K562 (cell line): Measurements from ENCODE around the gene ORC3. TPM values are rescaled to one million over a fixed set of nuclear protein-coding genes. Genes with fewer than 3 reads are reported as not detected.
A peak's percentile ranks its signal among the peaks of the same experiment; 100 is the strongest.

ENCODE experiments used
- ATAC-seq: fragments of 200-7000 bp; cut with Tn5 transposase; 3 replicates; pipeline ENCODE4 v1.9.1; 2020; ENCODE audit warnings: moderate library complexity
- BruUV-seq: library from RNA; stranded (reverse); fragments of 400-500 nt; replicated peaks from 2 replicates; lab custom pipeline; 2021; lab: Mats Ljungman, UMichigan
- CTCF ChIA-PET: fragments of 300-600 bp; formaldehyde crosslinking; extraction: SDS; loops from one replicate; lab custom pipeline; 2021; ENCODE audit warnings: low intra/inter-chr PET ratio; lab: Yijun Ruan, JAX
- POLR2A ChIA-PET: fragments of 300-600, 350-650 bp; sonication (Branson Sonifier 250); formaldehyde crosslinking; extraction: SDS; loops from one replicate; lab custom pipeline; 2021; ENCODE audit warnings: antibody characterized with exemption, inconsistent platforms; lab: Yijun Ruan, JAX
- DNase-seq, 4 experiments: peaks; one replicate each; pipeline versions ENCODE4 v3.0.0 to v3.0.0-alpha.2; 2011 to 2018; ENCODE audit warnings: low spot score in 3 of 4, mixed read lengths in 3 of 4; ENCODE audit errors: extremely low read depth in 1 of 4
- FAIRE-seq: peaks from 2 replicates; lab custom pipeline; 2011; peaks lifted over from hg19 to GRCh38; lab: Jason Lieb, UNC
- H2AFZ ChIP-seq: 2 replicates; pipeline ENCODE4 v1.6.0; 2011; ENCODE audit warnings: low read depth, low read length, control low read depth, inconsistent platforms
- H3K27ac ChIP-seq: fragments of 200-600 bp; 3 replicates; pipeline ENCODE4 v1.8.0; 2011; ENCODE audit warnings: low read depth, mild to moderate bottlenecking, control low read depth, inconsistent platforms, low read length, moderate library complexity, mixed read lengths; ENCODE audit errors: extremely low read depth
- H3K27me3 ChIP-seq, 2 experiments: fragments of 300-600 bp in 1 of 2; 2 replicates in 1 of 2; 3 replicates in 1 of 2; pipeline versions ENCODE4 v1.6.0 to v1.8.0; 2011; ENCODE audit warnings: inconsistent platforms in 2 of 2, low read length in 2 of 2, mild to moderate bottlenecking in 1 of 2, mixed read lengths in 1 of 2, moderate library complexity in 1 of 2; ENCODE audit not compliant: control insufficient read depth in 2 of 2, insufficient read depth in 2 of 2
- H3K36me3 ChIP-seq: fragments of 300-600 bp; 3 replicates; pipeline ENCODE4 v1.8.0; 2011; ENCODE audit warnings: mild to moderate bottlenecking, low read length, inconsistent platforms; ENCODE audit not compliant: control insufficient read depth, insufficient read depth
- H3K4me1 ChIP-seq, 2 experiments: fragments of 200-600 bp in 1 of 2; replicated peaks in 1 of 2; 2 replicates in 1 of 2; 3 replicates in 1 of 2; pipeline versions ENCODE4 v1.5.1 to v1.8.0; 2011; ENCODE audit warnings: inconsistent platforms in 2 of 2, low read length in 2 of 2, mild to moderate bottlenecking in 1 of 2, mixed read lengths in 1 of 2, moderate library complexity in 1 of 2; ENCODE audit not compliant: control insufficient read depth in 2 of 2, insufficient read depth in 2 of 2
- H3K4me2 ChIP-seq: 2 replicates; pipeline ENCODE4 v1.6.1; 2011; ENCODE audit warnings: low read length, control low read depth, inconsistent platforms, mixed read lengths; ENCODE audit not compliant: insufficient read depth
- H3K4me3 ChIP-seq: fragments of 200-600 bp; sonication (generic), shearing (Covaris generic); 2 replicates; pipeline ENCODE4 v1.5.1; 2016; ENCODE audit warnings: control low read depth, inconsistent platforms
- H3K79me2 ChIP-seq: fragments of 200-600 bp; 3 replicates; pipeline ENCODE4 v1.8.0; 2011; ENCODE audit warnings: low read length, inconsistent platforms; ENCODE audit not compliant: control insufficient read depth, insufficient read depth
- H3K9ac ChIP-seq, 2 experiments: 2 replicates each; pipeline versions ENCODE4 v1.6.0 to v1.6.1; 2011; ENCODE audit warnings: low read depth in 2 of 2, low read length in 2 of 2, control low read depth in 1 of 2, inconsistent platforms in 1 of 2, mild to moderate bottlenecking in 1 of 2, mixed read lengths in 1 of 2; ENCODE audit not compliant: insufficient read depth in 1 of 2
- H3K9me1 ChIP-seq: one replicate; pipeline ENCODE4 v1.6.0; 2011; ENCODE audit warnings: inconsistent platforms, mild to moderate bottlenecking, low read length, moderate library complexity; ENCODE audit not compliant: control insufficient read depth, insufficient read depth
- H3K9me3 ChIP-seq: replicated peaks from 2 replicates; pipeline ENCODE4 v1.5.1; 2011; ENCODE audit warnings: low read depth, low read length, inconsistent platforms; ENCODE audit not compliant: control insufficient read depth, insufficient read depth
- H4K20me1 ChIP-seq: replicated peaks from 2 replicates; pipeline ENCODE4 v1.6.1; 2011; ENCODE audit warnings: low read length, inconsistent platforms, mixed read lengths; ENCODE audit not compliant: control insufficient read depth, insufficient read depth
- KLF13 ChIP-seq: fragments of 450-650 bp; IDR thresholded peaks from 2 replicates; pipeline ENCODE4 v1.6.1; 2016; ENCODE audit warnings: missing genetic modification characterization, low read depth, mild to moderate bottlenecking, missing compliant biosample characterization, moderate library complexity, borderline replicate concordance
- NFIC ChIP-seq: fragments of 450-650 bp; IDR thresholded peaks from 2 replicates; pipeline ENCODE4 v1.6.1; 2017; ENCODE audit warnings: mild to moderate bottlenecking, inconsistent platforms
- WGBS: fragments of 100-300 bp; shearing (Covaris generic); methylation state at CpG from one replicate; pipeline ENCODE4 v1.1.6; 2016; ENCODE audit warnings: low coverage, mixed read lengths; ENCODE audit not compliant: insufficient coverage; ENCODE audit errors: missing lambda C conversion rate; 5-methylcytosine and 5-hydroxymethylcytosine counted together
- in situ Hi-C: fragments of 300-500 bp; cut with MboI; formaldehyde crosslinking; loops from 4 replicates; pipeline ENCODE4 v1.15.0; 2018; ENCODE audit warnings: inconsistent platforms, mixed read lengths
- intact Hi-C: fragments of 100-400 bp; cut with micrococcal nuclease; formaldehyde crosslinking; loops from 2 replicates; pipeline ENCODE4 v1.14.2; 2022
- polyA plus RNA-seq, 8 experiments: library from polyadenylated mRNA; depleted of rRNA in 4 of 8; stranded (reverse) in 5 of 8; unstranded in 3 of 8; fragments of >200 nt; fragmentation: Nextera tagmentation in 2 of 8; fragmentation: Illumina TruSeq in 1 of 8; extraction: Ambion mirVana in 2 of 8; extraction: Trizol in 1 of 8; gene quantifications; 2 replicates each; pipeline versions ENCODE4 v1.2.1 to v1.2.3, GENCODE V29; 2011 to 2014; ENCODE audit warnings: inconsistent platforms in 1 of 8, missing spikeins in 1 of 8
- total RNA-seq, 7 experiments: library from RNA; depleted of rRNA in 6 of 7; stranded (reverse); fragments of >200 nt in 6 of 7; fragmentation: Illumina TruSeq in 2 of 7; extraction: Trizol in 2 of 7; gene quantifications; 2 replicates each; pipeline versions ENCODE4 v1.2.1 to v1.2.3, GENCODE V29; 2011 to 2021; ENCODE audit warnings: low replicate concordance in 1 of 7
- TF ChIP-seq, protein P1 (sequence below), 2 experiments: fragments of 450-650 bp in 1 of 2; IDR thresholded peaks; 2 replicates each; pipeline ENCODE4 v1.6.1; 2011 to 2017; ENCODE audit warnings: low read depth in 2 of 2, antibody characterized with exemption in 1 of 2, borderline replicate concordance in 1 of 2, low read length in 1 of 2, mild to moderate bottlenecking in 1 of 2, mixed read lengths in 1 of 2; ENCODE audit not compliant: control insufficient read depth in 1 of 2
- TF ChIP-seq, protein P2 (sequence below): fragments of 450-650 bp; IDR thresholded peaks from 2 replicates; pipeline ENCODE4 v1.6.1; 2016

The ORC3 gene
- total and polyA plus RNA-seq, 9 of the 15 experiments (the other 6 are each of a cell fraction or from before 2014, with no cell fraction given), result 28.8 to 159 (median 74.8) TPM

DNA sequence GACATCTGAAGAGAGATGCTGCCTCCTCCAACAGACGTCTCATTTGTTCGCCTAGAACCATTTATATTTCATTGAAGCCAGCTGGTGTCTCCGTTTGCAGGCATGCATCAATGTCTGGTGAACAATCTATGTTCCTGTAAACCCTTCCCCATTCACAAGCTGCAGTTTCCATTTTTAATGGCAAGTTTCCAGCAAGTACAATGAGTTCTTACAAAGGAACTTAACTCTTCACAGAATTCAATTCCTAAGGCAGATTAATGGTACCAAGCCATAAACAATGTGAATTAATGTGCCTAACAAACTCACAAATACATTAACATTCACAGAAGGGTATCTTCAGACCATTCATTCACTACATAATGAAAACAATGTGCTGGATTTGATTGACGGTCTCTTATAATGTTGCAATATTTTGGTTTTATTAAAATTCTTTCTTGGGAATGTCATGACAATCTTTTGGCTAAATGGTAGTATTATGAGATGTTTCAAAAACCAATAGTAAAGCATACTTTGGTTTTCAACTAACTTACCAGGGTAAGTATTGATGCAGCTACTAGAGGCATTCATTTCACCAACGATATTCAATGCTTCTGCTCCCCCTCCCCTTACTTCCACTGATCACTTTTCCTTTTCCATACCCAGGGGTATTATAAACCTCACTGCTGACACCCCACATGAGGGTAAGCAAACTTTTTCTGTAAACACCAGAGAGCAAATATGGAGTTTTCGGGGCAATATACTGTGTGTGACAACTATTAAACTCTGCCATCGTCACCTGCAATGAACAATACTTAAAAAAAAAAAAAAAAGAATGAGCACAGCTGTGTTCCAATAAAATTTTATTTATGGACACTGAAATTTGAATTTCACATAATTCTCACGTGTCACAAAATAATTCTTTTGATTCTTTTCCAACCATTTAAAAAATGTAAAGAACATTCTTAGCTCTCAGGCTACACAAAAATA, 107.9 kb downstream of the ORC3 start:
- peaks cover 49% of the 10 kb centered on the region for H4K20me1 ChIP-seq
- H3K27me3 ChIP-seq, result no peaks in the 10 kb centered on the region
- no peaks in the 10 kb centered on the region for H3K9me1 ChIP-seq
- H3K79me2 ChIP-seq, result peaks cover 92% of the 10 kb centered on the region
- peaks cover 46% of the 10 kb centered on the region for H3K36me3 ChIP-seq
- peak overlapping the region in 1 of 2 experiments; percentile 90; a peak in 2 of 4 replicates for H3K9ac ChIP-seq
- TF ChIP-seq, protein P1, sequence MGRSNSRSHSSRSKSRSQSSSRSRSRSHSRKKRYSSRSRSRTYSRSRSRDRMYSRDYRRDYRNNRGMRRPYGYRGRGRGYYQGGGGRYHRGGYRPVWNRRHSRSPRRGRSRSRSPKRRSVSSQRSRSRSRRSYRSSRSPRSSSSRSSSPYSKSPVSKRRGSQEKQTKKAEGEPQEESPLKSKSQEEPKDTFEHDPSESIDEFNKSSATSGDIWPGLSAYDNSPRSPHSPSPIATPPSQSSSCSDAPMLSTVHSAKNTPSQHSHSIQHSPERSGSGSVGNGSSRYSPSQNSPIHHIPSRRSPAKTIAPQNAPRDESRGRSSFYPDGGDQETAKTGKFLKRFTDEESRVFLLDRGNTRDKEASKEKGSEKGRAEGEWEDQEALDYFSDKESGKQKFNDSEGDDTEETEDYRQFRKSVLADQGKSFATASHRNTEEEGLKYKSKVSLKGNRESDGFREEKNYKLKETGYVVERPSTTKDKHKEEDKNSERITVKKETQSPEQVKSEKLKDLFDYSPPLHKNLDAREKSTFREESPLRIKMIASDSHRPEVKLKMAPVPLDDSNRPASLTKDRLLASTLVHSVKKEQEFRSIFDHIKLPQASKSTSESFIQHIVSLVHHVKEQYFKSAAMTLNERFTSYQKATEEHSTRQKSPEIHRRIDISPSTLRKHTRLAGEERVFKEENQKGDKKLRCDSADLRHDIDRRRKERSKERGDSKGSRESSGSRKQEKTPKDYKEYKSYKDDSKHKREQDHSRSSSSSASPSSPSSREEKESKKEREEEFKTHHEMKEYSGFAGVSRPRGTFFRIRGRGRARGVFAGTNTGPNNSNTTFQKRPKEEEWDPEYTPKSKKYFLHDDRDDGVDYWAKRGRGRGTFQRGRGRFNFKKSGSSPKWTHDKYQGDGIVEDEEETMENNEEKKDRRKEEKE (IDR thresholded peaks at IDR 0.05; ENCODE audit: borderline replicate concordance in 1 of 2, control insufficient read depth in 1 of 2, low read depth in 2 of 2, low read length in 1 of 2), result 0 out of 4 replicates have a peak, but pooled peaks of 1 of the 2 experiments have one; percentile 37
- TF ChIP-seq, protein P2, sequence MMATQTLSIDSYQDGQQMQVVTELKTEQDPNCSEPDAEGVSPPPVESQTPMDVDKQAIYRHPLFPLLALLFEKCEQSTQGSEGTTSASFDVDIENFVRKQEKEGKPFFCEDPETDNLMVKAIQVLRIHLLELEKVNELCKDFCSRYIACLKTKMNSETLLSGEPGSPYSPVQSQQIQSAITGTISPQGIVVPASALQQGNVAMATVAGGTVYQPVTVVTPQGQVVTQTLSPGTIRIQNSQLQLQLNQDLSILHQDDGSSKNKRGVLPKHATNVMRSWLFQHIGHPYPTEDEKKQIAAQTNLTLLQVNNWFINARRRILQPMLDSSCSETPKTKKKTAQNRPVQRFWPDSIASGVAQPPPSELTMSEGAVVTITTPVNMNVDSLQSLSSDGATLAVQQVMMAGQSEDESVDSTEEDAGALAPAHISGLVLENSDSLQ, result 0 out of 2 replicates have a peak, but pooled peaks have one; percentile 28
- no peak for TF ChIP-seq KLF13 (tag)
- peak; percentile 45; the same call in 1 of the 2 replicates for TF ChIP-seq NFIC
- peak in 1 of 4 experiments; percentile 14 for DNase-seq
- POLR2A ChIA-PET, result interaction anchor here (0.5 to 7.8 kb wide), 11 partner anchors 8 to 109 kb away, joined by 3 to 77 read pairs (median 5); partner anchors contain the start of gene RARS2
- no peak overlapping the region for H3K27ac ChIP-seq
- CTCF ChIA-PET, result no interaction called here
- peak overlapping the region; percentile 96 for H3K4me3 ChIP-seq
- peaks cover 0 to 8% of the 10 kb centered on the region in 2 experiments; a peak in 2 of 5 replicates for H3K4me1 ChIP-seq
- in situ Hi-C loops, result no loop called here
- peak overlapping the region; percentile 77 for H3K4me2 ChIP-seq
- WGBS, result 45% methylated on average over 8 of the region's 8 CpGs
- BruUV-seq, result no TSS peak
- intact Hi-C loops, result loop anchor here (10.0 kb wide), 1 partner anchor 303 kb away; no protein-coding TSS in a partner anchor
- no peak overlapping the region for H2AFZ ChIP-seq
- no peak for FAIRE-seq
- no peak for ATAC-seq
- no peaks in the 10 kb centered on the region for H3K9me3 ChIP-seq
